ENCODE data around the gene LRRTM2.

LRRTM2 gene

GRCh38 chr5:138909734-138910133 lies 34.6 kb upstream of the LRRTM2 start:
- ATAC-seq (ENCODE audit: low read depth), result no peak
- H3K4me3 ChIP-seq (ENCODE audit: severe bottlenecking), result no peak overlapping the region

GRCh38 chr5:138905541-138905940 lies 30.4 kb upstream of the LRRTM2 start:
- no peak for TF ChIP-seq CTCF (IDR thresholded peaks at IDR 0.05; ENCODE audit: poor library complexity, severe bottlenecking)
- ATAC-seq (ENCODE audit: low read depth), result peak; percentile 83

More at GRCh38 chr5:138909734-138910133, 34.6 kb upstream of the LRRTM2 start:
- TF ChIP-seq CTCF (IDR thresholded peaks at IDR 0.05; ENCODE audit: poor library complexity, severe bottlenecking), result no peak
- H3K9me3 ChIP-seq (ENCODE audit: severe bottlenecking), result no peaks in the 10 kb centered on the region
- DNase-seq (ENCODE audit: low spot score), result no peak
- peaks cover 75% of the 10 kb centered on the region for H3K36me3 ChIP-seq (ENCODE audit: low read depth)
- H3K4me1 ChIP-seq (ENCODE audit: insufficient read depth, poor library complexity, severe bottlenecking), result peaks cover 8% of the 10 kb centered on the region
- H3K27me3 ChIP-seq (ENCODE audit: insufficient read depth, poor library complexity, severe bottlenecking), result no peaks in the 10 kb centered on the region
- H3K27ac ChIP-seq (ENCODE audit: poor library complexity, severe bottlenecking), result no peak overlapping the region

GRCh38 chr5:138903130-138903775 lies 28.1 kb upstream of the LRRTM2 start:
- H3K36me3 ChIP-seq (ENCODE audit: low read depth), result peaks cover 68% of the 10 kb centered on the region
- DNase-seq (ENCODE audit: low spot score) (no peak), ATAC-seq (ENCODE audit: low read depth) (peak; percentile 71)

More at GRCh38 chr5:138905541-138905940, 30.4 kb upstream of the LRRTM2 start:
- no peak for DNase-seq (ENCODE audit: low spot score)
- H3K27ac ChIP-seq (ENCODE audit: poor library complexity, severe bottlenecking), result peak overlapping the region; percentile 76
- no peaks in the 10 kb centered on the region for H3K27me3 ChIP-seq (ENCODE audit: insufficient read depth, poor library complexity, severe bottlenecking)
- peaks cover 30% of the 10 kb centered on the region for H3K4me1 ChIP-seq (ENCODE audit: insufficient read depth, poor library complexity, severe bottlenecking)
- no peak overlapping the region for H3K4me3 ChIP-seq (ENCODE audit: severe bottlenecking)
- H3K36me3 ChIP-seq (ENCODE audit: low read depth), result peaks cover 69% of the 10 kb centered on the region
- H3K9me3 ChIP-seq (ENCODE audit: severe bottlenecking), result no peaks in the 10 kb centered on the region

GRCh38 chr5:138901716-138902115 lies 26.6 kb upstream of the LRRTM2 start:
- Histone ChIP-seq H3K27me3 (ENCODE audit: insufficient read depth, poor library complexity, severe bottlenecking) (no peaks in the 10 kb centered on the region), H3K4me1 (ENCODE audit: insufficient read depth, poor library complexity, severe bottlenecking) (peaks cover 51% of the 10 kb centered on the region), H3K4me3 (ENCODE audit: severe bottlenecking) (no peak overlapping the region), H3K36me3 (ENCODE audit: low read depth) (peaks cover 59% of the 10 kb centered on the region), H3K9me3 (ENCODE audit: severe bottlenecking) (no peaks in the 10 kb centered on the region), H3K27ac (ENCODE audit: poor library complexity, severe bottlenecking) (peak overlapping the region; percentile 76)
- DNase-seq (ENCODE audit: low spot score) (no peak), ATAC-seq (ENCODE audit: low read depth) (no peak)
- no peak for TF ChIP-seq CTCF (IDR thresholded peaks at IDR 0.05; ENCODE audit: poor library complexity, severe bottlenecking)

More at GRCh38 chr5:138903130-138903775, 28.1 kb upstream of the LRRTM2 start:
- H3K4me1 ChIP-seq (ENCODE audit: insufficient read depth, poor library complexity, severe bottlenecking), result peaks cover 51% of the 10 kb centered on the region
- no peak overlapping the region for H3K4me3 ChIP-seq (ENCODE audit: severe bottlenecking)
- no peaks in the 10 kb centered on the region for H3K9me3 ChIP-seq (ENCODE audit: severe bottlenecking)
- H3K27ac ChIP-seq (ENCODE audit: poor library complexity, severe bottlenecking), result peak overlapping the region; percentile 76
- TF ChIP-seq CTCF (IDR thresholded peaks at IDR 0.05; ENCODE audit: poor library complexity, severe bottlenecking), result no peak
- no peaks in the 10 kb centered on the region for H3K27me3 ChIP-seq (ENCODE audit: insufficient read depth, poor library complexity, severe bottlenecking)

GRCh38 chr5:138900281-138900965 lies 25.3 kb upstream of the LRRTM2 start:
- DNase-seq (ENCODE audit: low spot score), result no peak
- Histone ChIP-seq H3K4me3 (ENCODE audit: severe bottlenecking) (no peak overlapping the region), H3K4me1 (ENCODE audit: insufficient read depth, poor library complexity, severe bottlenecking) (peaks cover 47% of the 10 kb centered on the region), H3K9me3 (ENCODE audit: severe bottlenecking) (no peaks in the 10 kb centered on the region), H3K36me3 (ENCODE audit: low read depth) (peaks cover 57% of the 10 kb centered on the region), H3K27me3 (ENCODE audit: insufficient read depth, poor library complexity, severe bottlenecking) (no peaks in the 10 kb centered on the region), H3K27ac (ENCODE audit: poor library complexity, severe bottlenecking) (peak overlapping the region; percentile 76)
- TF ChIP-seq CTCF (IDR thresholded peaks at IDR 0.05; ENCODE audit: poor library complexity, severe bottlenecking), result no peak
- peak; percentile 78 for ATAC-seq (ENCODE audit: low read depth)

All from RWPE2 (cell line).